Measurements from ENCODE around the gene CCDC148. TPM values are rescaled to one million over a fixed set of nuclear protein-coding genes. Genes with fewer than 3 reads are reported as not detected.

Gene CCDC148
- total and polyA plus RNA-seq, 2 experiments from 2014 or later = 1.2 to 1.8 TPM

DNA sequence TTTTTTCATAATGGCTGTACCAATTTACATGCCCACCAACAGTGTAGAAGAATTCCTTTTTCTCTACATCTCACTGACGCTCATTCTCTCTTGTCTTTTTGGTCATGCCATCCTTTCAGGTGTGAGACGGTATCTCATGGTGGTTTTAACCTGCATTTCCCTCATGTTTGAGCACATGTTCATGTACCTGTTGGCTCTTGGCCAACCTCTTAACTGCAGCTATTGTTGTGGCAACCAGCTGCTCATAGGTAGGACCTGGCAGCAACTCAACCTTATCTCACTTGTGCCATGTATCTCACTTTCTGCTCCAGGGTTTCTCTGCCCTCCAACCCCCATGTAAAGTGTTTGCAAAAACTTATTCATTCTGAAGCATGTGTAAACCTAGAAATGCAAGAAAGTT lies 187.4 kb downstream of the CCDC148 start:
- Histone ChIP-seq H3K4me2 (no peak overlapping the region), H4K20me1 (replicated peaks; ENCODE audit: insufficient read depth) (no peaks in the 10 kb centered on the region), H3K4me3 (no peak overlapping the region), H3K79me2 (replicated peaks; ENCODE audit: insufficient read depth) (no peaks in the 10 kb centered on the region), H3F3A (replicated peaks; ENCODE audit: low read depth) (no peaks in the 10 kb centered on the region), H2AFZ (no peak overlapping the region), H3K27ac (ENCODE audit: low read depth) (no peak overlapping the region), H3K36me3 (ENCODE audit: insufficient read depth) (no peaks in the 10 kb centered on the region), H3K4me1 (ENCODE audit: insufficient read depth) (no peaks in the 10 kb centered on the region), H3K9me2 (ENCODE audit: insufficient read depth) (no peaks in the 10 kb centered on the region), H3K27me3 (ENCODE audit: insufficient read depth) (no peaks in the 10 kb centered on the region)
- no peaks in the 10 kb centered on the region for H3K4me1 Mint-ChIP-seq
- no peak overlapping the region for H3K27ac Mint-ChIP-seq
- no peaks in the 10 kb centered on the region for H3K36me3 Mint-ChIP-seq (ENCODE audit: low read depth)
- no peak overlapping the region for H3K4me3 Mint-ChIP-seq
- DNase-seq (ENCODE audit: low spot score) = no peak
- TF ChIP-seq ZNF114 (CRISPR knock-in tag; IDR thresholded peaks at IDR 0.05) (no peak), STAT1 (IDR thresholded peaks at IDR 0.05; ENCODE audit: unreplicated experiment) (no peak), CTCF (conservative IDR thresholded peaks at IDR 0.05; ENCODE audit: low read depth in 2 of 2) (no peak), EZH2 (IDR thresholded peaks at IDR 0.05; ENCODE audit: low read depth, unreplicated experiment) (no peak), JUNB (IDR thresholded peaks at IDR 0.05; ENCODE audit: unreplicated experiment) (no peak), POLR2AphosphoS5 (IDR thresholded peaks at IDR 0.05; ENCODE audit: low read depth) (no peak), REST (IDR thresholded peaks at IDR 0.05; ENCODE audit: unreplicated experiment) (no peak), CREB1 (CRISPR knock-in tag; IDR thresholded peaks at IDR 0.05; ENCODE audit: low read depth) (no peak), ZNF331 (CRISPR knock-in tag; IDR thresholded peaks at IDR 0.05; ENCODE audit: low read depth) (no peak), ETS1 (IDR thresholded peaks at IDR 0.05) (no peak), EZH2phosphoT487 (IDR thresholded peaks at IDR 0.05; ENCODE audit: unreplicated experiment) (no peak), NANOG (IDR thresholded peaks at IDR 0.05; ENCODE audit: borderline replicate concordance) (no peak)
- TF ChIP-seq, protein P1, sequence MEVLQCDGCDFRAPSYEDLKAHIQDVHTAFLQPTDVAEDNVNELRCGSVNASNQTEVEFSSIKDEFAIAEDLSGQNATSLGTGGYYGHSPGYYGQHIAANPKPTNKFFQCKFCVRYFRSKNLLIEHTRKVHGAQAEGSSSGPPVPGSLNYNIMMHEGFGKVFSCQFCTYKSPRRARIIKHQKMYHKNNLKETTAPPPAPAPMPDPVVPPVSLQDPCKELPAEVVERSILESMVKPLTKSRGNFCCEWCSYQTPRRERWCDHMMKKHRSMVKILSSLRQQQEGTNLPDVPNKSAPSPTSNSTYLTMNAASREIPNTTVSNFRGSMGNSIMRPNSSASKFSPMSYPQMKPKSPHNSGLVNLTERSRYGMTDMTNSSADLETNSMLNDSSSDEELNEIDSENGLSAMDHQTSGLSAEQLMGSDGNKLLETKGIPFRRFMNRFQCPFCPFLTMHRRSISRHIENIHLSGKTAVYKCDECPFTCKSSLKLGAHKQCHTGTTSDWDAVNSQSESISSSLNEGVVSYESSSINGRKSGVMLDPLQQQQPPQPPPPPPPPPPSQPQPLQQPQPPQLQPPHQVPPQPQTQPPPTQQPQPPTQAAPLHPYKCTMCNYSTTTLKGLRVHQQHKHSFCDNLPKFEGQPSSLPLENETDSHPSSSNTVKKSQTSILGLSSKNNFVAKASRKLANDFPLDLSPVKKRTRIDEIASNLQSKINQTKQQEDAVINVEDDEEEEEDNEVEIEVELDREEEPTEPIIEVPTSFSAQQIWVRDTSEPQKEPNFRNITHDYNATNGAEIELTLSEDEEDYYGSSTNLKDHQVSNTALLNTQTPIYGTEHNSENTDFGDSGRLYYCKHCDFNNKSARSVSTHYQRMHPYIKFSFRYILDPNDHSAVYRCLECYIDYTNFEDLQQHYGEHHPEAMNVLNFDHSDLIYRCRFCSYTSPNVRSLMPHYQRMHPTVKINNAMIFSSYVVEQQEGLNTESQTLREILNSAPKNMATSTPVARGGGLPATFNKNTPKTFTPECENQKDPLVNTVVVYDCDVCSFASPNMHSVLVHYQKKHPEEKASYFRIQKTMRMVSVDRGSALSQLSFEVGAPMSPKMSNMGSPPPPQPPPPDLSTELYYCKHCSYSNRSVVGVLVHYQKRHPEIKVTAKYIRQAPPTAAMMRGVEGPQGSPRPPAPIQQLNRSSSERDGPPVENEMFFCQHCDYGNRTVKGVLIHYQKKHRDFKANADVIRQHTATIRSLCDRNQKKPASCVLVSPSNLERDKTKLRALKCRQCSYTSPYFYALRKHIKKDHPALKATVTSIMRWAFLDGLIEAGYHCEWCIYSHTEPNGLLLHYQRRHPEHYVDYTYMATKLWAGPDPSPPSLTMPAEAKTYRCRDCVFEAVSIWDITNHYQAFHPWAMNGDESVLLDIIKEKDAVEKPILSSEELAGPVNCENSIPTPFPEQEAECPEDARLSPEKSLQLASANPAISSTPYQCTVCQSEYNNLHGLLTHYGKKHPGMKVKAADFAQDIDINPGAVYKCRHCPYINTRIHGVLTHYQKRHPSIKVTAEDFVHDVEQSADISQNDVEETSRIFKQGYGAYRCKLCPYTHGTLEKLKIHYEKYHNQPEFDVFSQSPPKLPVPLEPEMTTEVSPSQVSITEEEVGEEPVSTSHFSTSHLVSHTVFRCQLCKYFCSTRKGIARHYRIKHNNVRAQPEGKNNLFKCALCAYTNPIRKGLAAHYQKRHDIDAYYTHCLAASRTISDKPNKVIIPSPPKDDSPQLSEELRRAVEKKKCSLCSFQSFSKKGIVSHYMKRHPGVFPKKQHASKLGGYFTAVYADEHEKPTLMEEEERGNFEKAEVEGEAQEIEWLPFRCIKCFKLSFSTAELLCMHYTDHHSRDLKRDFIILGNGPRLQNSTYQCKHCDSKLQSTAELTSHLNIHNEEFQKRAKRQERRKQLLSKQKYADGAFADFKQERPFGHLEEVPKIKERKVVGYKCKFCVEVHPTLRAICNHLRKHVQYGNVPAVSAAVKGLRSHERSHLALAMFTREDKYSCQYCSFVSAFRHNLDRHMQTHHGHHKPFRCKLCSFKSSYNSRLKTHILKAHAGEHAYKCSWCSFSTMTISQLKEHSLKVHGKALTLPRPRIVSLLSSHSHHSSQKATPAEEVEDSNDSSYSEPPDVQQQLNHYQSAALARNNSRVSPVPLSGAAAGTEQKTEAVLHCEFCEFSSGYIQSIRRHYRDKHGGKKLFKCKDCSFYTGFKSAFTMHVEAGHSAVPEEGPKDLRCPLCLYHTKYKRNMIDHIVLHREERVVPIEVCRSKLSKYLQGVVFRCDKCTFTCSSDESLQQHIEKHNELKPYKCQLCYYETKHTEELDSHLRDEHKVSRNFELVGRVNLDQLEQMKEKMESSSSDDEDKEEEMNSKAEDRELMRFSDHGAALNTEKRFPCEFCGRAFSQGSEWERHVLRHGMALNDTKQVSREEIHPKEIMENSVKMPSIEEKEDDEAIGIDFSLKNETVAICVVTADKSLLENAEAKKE (CRISPR knock-in tag; IDR thresholded peaks at IDR 0.05) = no peak
- ATAC-seq = no peak
- no peaks in the 10 kb centered on the region for H3K9me3 Mint-ChIP-seq
- H3K27me3 Mint-ChIP-seq (ENCODE audit: insufficient read depth, low read depth, poor library complexity) = no peaks in the 10 kb centered on the region

Measured in GM23338 (cell line).